PC-9 (cell line): Measurements from ENCODE around the gene CCR5AS.
A peak's percentile ranks its signal among the peaks of the same experiment; 100 is the strongest.

Experiments
- BruUV-seq: library from RNA; stranded (reverse); fragments of 400-500 nt; replicated peaks from 2 replicates; lab custom pipeline; 2021; lab: Mats Ljungman, UMichigan
- CTCF ChIA-PET: fragments of 300-600 bp; sonication (Branson Sonifier 250); formaldehyde crosslinking; loops from one replicate; lab custom pipeline; 2022; ENCODE audit warnings: antibody characterized with exemption; lab: Charles Lee
- POLR2A ChIA-PET: fragments of 300-600 bp; sonication (Branson Sonifier 250); formaldehyde crosslinking; loops from one replicate; lab custom pipeline; 2022; ENCODE audit warnings: antibody characterized with exemption; ENCODE audit not compliant: unreplicated experiment; lab: Charles Lee
- DNase-seq, 2 experiments: peaks; one replicate each; pipeline versions ENCODE4 v3.0.0 to v3.0.0-alpha.2; 2015 to 2022; ENCODE audit warnings: mixed read lengths in 1 of 2
- H2AFZ ChIP-seq: fragments of 200-600 bp; sonication (generic); 2 replicates; pipeline ENCODE4 v1.8.1; 2017; ENCODE audit warnings: antibody characterized with exemption
- H3F3A ChIP-seq: fragments of 200-600 bp; sonication (generic); 2 replicates; pipeline ENCODE4 v1.8.1; 2017; ENCODE audit warnings: antibody characterized with exemption, mild to moderate bottlenecking, low read depth; ENCODE audit not compliant: insufficient read depth
- H3K27ac ChIP-seq: fragments of 200-600 bp; sonication (generic); 2 replicates; pipeline ENCODE4 v1.6.1; 2016; ENCODE audit warnings: mixed run types
- H3K27me3 ChIP-seq: fragments of 200-600 bp; sonication (generic); 2 replicates; pipeline ENCODE4 v1.6.1; 2016; ENCODE audit warnings: low read depth, mixed run types; ENCODE audit not compliant: insufficient read depth
- H3K36me3 ChIP-seq: fragments of 200-600 bp; sonication (generic); 2 replicates; pipeline ENCODE4 v1.6.1; 2016; ENCODE audit warnings: low read depth, mixed run types
- H3K4me1 ChIP-seq: fragments of 200-600 bp; sonication (generic); replicated peaks from 2 replicates; pipeline ENCODE4 v1.6.1; 2016; ENCODE audit warnings: mixed run types; ENCODE audit not compliant: insufficient read depth
- H3K4me2 ChIP-seq: fragments of 200-600 bp; sonication (generic); 2 replicates; pipeline ENCODE4 v1.6.1; 2017; ENCODE audit warnings: mixed run types
- H3K4me3 ChIP-seq: fragments of 200-600 bp; sonication (generic); 2 replicates; pipeline ENCODE4 v1.6.1; 2016; ENCODE audit warnings: mixed run types
- H3K79me2 ChIP-seq: fragments of 200-600 bp; sonication (generic); 2 replicates; pipeline ENCODE4 v1.6.1; 2017; ENCODE audit warnings: low read depth, mixed run types
- H3K9me2 ChIP-seq: fragments of 200-600 bp; sonication (generic); 2 replicates; pipeline ENCODE4 v1.8.1; 2017; ENCODE audit warnings: mild to moderate bottlenecking; ENCODE audit not compliant: insufficient read depth
- H3K9me3 ChIP-seq: fragments of 200-600 bp; sonication (generic); 2 replicates; pipeline ENCODE4 v1.8.1; 2016; ENCODE audit warnings: low read depth; ENCODE audit not compliant: insufficient read depth
- H4K20me1 ChIP-seq: fragments of 200-600 bp; sonication (generic); 2 replicates; pipeline ENCODE4 v1.8.1; 2017; ENCODE audit not compliant: insufficient read depth
- CTCF ChIP-seq: fragments of 200-600 bp; sonication (generic); conservative IDR thresholded peaks from 2 replicates; pipeline ENCODE4 v1.6.1; 2017; ENCODE audit warnings: mixed run types, antibody characterized with exemption, mild to moderate bottlenecking, moderate library complexity
- EZH2 ChIP-seq: fragments of 200-600 bp; sonication (generic); IDR thresholded peaks from 2 replicates; pipeline ENCODE4 v1.8.0; 2017; ENCODE audit warnings: antibody characterized with exemption, low read depth
- intact Hi-C: fragments of 100-400 bp; cut with micrococcal nuclease; formaldehyde crosslinking; loops from one replicate; pipeline ENCODE4 v1.10.0; 2022; ENCODE audit not compliant: unreplicated experiment

CCR5AS gene

GRCh38 chr3:46413951-46414350, 7.1 kb upstream of the CCR5AS start:
- Histone ChIP-seq H3K36me3 (peaks cover 2% of the 10 kb centered on the region; the same call in 1 of the 2 replicates), H3K27ac (no peak overlapping the region), H3K4me1 (peaks cover 42% of the 10 kb centered on the region), H4K20me1 (no peaks in the 10 kb centered on the region), H3K4me3 (no peak overlapping the region), H3K9me3 (no peaks in the 10 kb centered on the region), H3F3A (peaks cover 9% of the 10 kb centered on the region; the same call in 1 of the 2 replicates), H2AFZ (no peak overlapping the region), H3K9me2 (no peaks in the 10 kb centered on the region), H3K4me2 (no peak overlapping the region), H3K27me3 (no peaks in the 10 kb centered on the region), H3K79me2 (peaks cover 15% of the 10 kb centered on the region)
- ChIA-PET POLR2A (no interaction called here), CTCF (interaction anchor here (0.5 to 0.6 kb wide), 2 partner anchors 37 to 144 kb away, joined by 3 to 4 read pairs; no protein-coding TSS in a partner anchor)
- intact Hi-C loops: no loop called here
- no peak for DNase-seq
- BruUV-seq: no TSS peak
- TF ChIP-seq CTCF: no peak
- TF ChIP-seq EZH2: no peak

GRCh38 chr3:46412786-46413298, 6.0 kb upstream of the CCR5AS start:
- Histone ChIP-seq H3K4me3 (no peak overlapping the region), H3F3A (peaks cover 10% of the 10 kb centered on the region; the same call in 1 of the 2 replicates), H3K36me3 (peaks cover 8% of the 10 kb centered on the region; the same call in 1 of the 2 replicates), H2AFZ (no peak overlapping the region), H3K27me3 (no peaks in the 10 kb centered on the region), H3K27ac (no peak overlapping the region), H3K4me2 (no peak overlapping the region), H3K9me2 (no peaks in the 10 kb centered on the region), H3K4me1 (peaks cover 52% of the 10 kb centered on the region), H4K20me1 (no peaks in the 10 kb centered on the region), H3K79me2 (peaks cover 27% of the 10 kb centered on the region), H3K9me3 (no peaks in the 10 kb centered on the region)
- POLR2A ChIA-PET: no interaction called here
- no peak for TF ChIP-seq CTCF
- no peak for TF ChIP-seq EZH2
- BruUV-seq: no TSS peak
- DNase-seq: no peak
- CTCF ChIA-PET: no interaction called here
- intact Hi-C loops: no loop called here

GRCh38 chr3:46411271-46411670, 4.4 kb upstream of the CCR5AS start:
- no peaks in the 10 kb centered on the region for H3K9me2 ChIP-seq
- BruUV-seq: no TSS peak
- H3K27ac ChIP-seq: no peak overlapping the region
- peaks cover 41% of the 10 kb centered on the region for H3K79me2 ChIP-seq
- H3K9me3 ChIP-seq: no peaks in the 10 kb centered on the region
- DNase-seq: no peak
- peaks cover 58% of the 10 kb centered on the region for H3K4me1 ChIP-seq
- H3F3A ChIP-seq: peaks cover 24% of the 10 kb centered on the region
- ChIA-PET CTCF (no interaction called here), POLR2A (no interaction called here)
- intact Hi-C loops: no loop called here
- no peaks in the 10 kb centered on the region for H4K20me1 ChIP-seq
- TF ChIP-seq CTCF: peak; percentile 39; the same call in 1 of the 2 replicates
- no peak for TF ChIP-seq EZH2
- H3K4me2 ChIP-seq: peak overlapping the region; percentile 88
- no peaks in the 10 kb centered on the region for H3K27me3 ChIP-seq
- H3K4me3 ChIP-seq: no peak overlapping the region
- H3K36me3 ChIP-seq: peaks cover 8% of the 10 kb centered on the region; the same call in 1 of the 2 replicates
- no peak overlapping the region for H2AFZ ChIP-seq
